AG09309 (cell line): ENCODE measurements around the gene CALML3.

Source experiments
- DNase-seq: peaks from one replicate; pipeline ENCODE4 v3.0.0-alpha.2; 2010; ENCODE audit warnings: low read depth
- H3K4me3 ChIP-seq: 2 replicates; pipeline ENCODE4 v1.5.1; 2011; ENCODE audit warnings: mild to moderate bottlenecking, low read depth, low read length, moderate library complexity; ENCODE audit not compliant: control insufficient read depth
- CTCF ChIP-seq: IDR thresholded peaks from 2 replicates; pipeline ENCODE4 v1.5.1; 2011; ENCODE audit warnings: mild to moderate bottlenecking, low read depth, low read length, inconsistent platforms; ENCODE audit not compliant: insufficient read depth, control insufficient read depth; ENCODE audit errors: missing control alignments

Gene CALML3

DNA sequence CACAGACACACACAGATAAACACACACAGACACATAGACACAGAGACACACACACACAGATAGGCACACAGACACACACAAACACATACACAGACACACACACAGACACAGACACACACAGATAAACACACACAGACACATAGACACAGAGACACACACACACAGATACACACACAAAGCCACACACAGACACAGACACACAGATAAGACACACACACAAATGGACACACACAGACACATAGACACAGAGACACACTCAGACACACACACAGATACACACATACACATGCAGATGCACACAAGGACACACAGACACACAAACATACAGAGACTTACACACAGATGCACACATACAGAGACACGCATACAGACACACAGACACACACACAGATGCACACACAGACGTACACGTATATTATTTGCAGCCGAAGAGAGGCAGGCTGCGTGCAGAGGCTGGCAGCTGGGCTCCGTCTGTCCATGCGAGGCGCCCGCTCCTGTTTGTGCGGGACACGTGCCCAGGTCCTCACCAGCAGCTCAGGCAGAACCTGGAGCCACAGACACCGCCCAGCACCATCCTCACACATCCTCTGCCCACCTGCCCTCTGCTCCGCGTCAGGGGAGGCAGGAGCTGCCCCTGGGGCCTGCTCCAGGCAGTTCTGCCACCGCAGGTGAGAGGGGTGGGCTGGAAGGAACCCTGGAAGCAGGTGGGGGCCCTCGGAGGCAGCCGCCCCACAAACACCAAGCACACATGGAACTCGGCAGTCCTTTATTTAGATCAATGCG lies 26.6 kb upstream of the CALML3 start:
- H3K4me3 ChIP-seq: no peak overlapping the region
- DNase-seq: no peak
- no peak for TF ChIP-seq CTCF

DNA sequence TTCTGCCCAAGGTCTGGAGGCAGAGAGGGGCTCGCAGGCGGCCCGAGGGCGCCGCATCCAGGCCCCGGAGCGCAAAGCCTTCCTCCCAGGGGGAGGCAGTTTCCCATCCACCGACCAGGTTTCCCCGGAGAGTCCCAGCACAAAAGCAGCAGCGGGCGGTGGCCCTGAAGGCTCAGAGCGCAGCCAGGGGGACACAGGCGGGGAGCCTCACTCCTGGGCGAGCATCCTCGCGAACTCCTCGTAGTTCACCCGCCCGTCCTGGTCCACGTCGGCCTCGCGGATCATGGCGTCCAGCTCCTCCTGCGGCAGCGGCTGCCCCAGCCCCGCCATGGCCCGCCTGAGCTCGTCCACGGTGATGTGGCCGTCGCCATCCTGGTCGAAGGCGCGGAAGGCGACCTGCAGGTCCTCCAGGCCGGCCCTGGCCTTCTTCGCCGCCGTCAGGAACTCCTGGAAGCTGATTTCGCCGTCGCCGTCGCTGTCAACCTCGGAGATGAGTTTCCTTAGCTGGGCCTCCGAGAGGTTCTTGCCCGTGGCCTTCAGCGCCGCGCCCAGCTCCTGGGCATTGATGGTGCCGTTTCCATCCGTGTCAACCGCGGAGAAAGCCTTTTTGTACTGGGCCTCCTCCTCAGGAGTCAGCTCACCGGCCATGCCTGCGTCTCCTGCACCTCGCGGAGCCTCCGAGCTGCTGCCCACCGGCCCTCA lies 25.8 kb upstream of the CALML3 start:
- TF ChIP-seq CTCF: no peak
- H3K4me3 ChIP-seq: no peak overlapping the region
- DNase-seq: no peak

GRCh38 chr10:5499493-5500140 lies 25.1 kb upstream of the CALML3 start, which contains the start of gene CALML5:
TSS of gene CALML5 (minus strand) at chr10:5499570. CDS start at chr10:5499438, 132 bp downstream.
- no peak within 1 kb of the TSS for H3K4me3 ChIP-seq
- DNase-seq: no peak
- no peak for TF ChIP-seq CTCF

DNA sequence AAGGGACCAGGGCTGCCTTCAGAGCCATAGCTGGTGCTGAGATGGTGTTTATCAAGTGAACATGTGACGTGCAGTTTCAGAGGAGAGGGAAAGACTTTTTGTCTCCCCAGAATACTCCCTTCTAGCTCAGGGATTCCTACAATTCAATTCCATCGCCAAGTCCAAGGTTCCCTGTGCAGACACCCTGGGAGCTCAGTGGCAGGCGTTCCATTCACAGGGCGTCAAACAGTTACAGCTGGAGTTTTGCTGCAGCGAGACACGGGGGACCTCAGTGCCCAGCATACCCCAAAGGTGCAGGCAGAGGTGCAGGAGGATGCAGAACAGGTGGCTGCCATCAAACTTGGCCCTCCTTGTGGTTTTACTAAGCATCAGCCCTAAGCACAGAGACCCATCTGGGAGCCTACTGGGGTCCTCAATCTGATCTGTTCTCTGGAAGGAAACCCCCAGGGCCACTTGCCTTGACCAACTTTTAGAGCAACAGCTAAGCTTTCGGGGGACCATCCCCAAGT lies 24.5 kb upstream of the CALML3 start:
- no peak for TF ChIP-seq CTCF
- no peak for DNase-seq
- H3K4me3 ChIP-seq: no peak overlapping the region

GRCh38 chr10:5500910-5501309 lies 23.9 kb upstream of the CALML3 start:
- no peak for TF ChIP-seq CTCF
- DNase-seq: no peak
- no peak overlapping the region for H3K4me3 ChIP-seq

DNA sequence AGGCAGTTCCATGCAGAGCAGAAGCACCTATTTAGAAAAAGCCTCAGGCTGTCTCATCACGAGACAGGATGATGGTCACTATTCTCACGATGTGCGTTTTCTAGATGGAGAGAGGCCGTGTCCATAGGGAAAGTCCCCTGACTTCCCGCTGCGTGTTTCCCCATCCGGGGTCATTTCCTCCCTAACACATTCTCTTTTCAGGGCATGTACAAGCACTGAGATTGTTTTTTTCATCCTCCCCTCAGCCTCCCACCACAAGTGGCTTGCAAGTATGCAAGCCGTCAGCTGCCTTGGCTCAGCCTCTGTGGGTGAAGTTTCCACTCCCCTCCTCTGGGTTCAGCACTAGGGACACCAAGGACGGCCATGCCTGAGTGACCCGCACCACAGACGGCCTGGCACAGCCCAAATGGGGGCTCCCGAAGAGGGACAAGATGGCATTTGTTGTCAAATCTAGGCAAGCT lies 22.7 kb upstream of the CALML3 start:
- no peak for DNase-seq
- TF ChIP-seq CTCF: no peak
- no peak overlapping the region for H3K4me3 ChIP-seq
